GM19238 (cell line): Measurements from ENCODE around the gene IP6K1.
"Not testable (repeated sequence)": the region's sequence is repeated elsewhere in the genome, so short reads cannot be mapped to it uniquely, and the experiment has no call there.

Experiments used
- DNase-seq: peaks from one replicate; pipeline ENCODE4 v3.0.0; 2011; ENCODE audit warnings: low spot score; ENCODE audit not compliant: insufficient read length

IP6K1 gene

GRCh38 chr3:49794431-49794830 is 8.1 kb upstream of the IP6K1 start:
- no peak for DNase-seq

DNA sequence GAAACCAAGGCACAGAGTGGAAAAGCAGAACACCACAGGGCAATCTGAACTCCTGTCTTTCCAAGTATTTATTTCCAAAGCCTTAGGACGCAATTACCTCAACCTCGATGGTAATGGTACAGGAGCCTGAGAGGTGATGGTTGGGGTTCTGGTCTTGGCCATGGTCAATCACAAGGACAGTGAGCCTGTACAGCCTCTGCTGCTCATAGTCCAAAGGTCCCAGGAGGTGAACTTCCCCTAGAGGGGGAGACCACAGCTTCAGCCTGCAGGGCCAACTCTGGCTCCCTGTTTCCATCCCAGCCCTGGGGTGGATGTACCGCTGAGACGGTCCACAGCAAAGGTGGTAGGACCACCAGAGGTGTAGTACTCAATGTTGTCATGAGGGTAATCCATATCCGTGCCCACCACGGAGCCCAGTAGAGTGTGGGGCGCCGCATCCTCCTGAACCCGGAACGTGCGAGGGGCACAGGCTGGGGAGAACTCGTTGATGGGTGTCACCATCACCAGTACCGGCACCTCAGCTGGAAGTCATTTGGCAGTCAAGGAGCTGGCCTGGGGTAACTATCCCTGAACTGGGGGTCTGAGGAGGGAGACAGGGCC is 7.2 kb upstream of the IP6K1 start:
- DNase-seq, result no peak

DNA sequence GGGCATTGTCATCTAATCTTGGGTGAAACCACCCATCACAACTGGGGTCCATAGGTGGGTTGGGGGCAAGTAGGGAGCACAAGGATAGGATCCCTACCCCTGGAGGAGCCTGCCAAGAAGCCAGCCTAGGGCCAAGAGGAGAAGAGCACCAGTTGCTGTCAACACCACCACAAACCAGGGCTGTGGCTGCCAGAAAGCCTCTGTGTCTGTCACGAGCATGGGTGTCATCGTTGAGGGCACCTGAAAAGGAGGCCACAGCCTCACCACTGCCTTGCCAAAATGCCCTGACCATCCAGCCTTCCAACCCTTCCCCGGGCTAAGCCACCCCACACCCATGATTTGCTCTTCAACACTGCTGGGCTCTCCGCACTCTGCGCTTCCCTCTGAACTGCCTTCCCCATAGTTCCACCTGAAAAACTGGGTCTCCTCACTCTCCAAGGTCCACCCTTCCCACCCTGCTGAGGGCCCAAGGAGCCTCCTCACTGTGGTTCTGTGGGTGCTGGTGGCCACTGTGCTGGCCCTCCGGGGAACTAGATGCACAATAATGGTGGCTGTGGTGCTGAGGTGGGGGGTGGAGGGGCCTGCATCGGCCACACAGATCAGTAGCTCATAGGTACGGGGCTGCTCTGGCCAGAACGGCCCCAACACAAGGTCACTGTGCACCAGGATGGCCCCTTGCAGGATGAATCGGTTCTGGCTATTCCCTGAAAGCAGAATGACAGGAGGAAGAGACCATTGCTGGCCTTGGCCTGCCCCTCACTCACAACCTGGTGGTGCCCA is 6.2 kb upstream of the IP6K1 start:
- no peak for DNase-seq

DNA sequence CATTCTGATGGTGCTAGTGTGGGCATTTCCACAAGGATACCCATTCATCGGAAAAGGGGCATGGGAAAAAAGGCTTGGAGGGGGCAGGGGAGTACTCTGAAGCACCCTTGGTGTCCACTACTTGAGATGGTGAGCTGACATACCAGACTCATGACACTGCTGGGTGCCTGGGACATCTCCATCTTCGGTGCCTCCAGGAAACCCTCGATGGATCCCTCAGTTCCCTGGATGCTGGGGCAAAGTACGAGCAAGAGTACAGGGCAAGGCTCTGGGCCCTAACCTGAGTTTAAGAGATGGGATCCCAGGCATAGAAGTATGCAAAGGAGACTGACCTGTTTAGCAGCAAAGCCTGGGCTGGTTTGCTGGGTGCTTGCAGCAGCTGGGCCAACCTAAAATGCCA is 5.2 kb upstream of the IP6K1 start:
- DNase-seq, result no peak

- DNase-seq, result no peak
Observed at GRCh38 chr3:49790626-49791411, 4.5 kb upstream of the IP6K1 start.

DNA sequence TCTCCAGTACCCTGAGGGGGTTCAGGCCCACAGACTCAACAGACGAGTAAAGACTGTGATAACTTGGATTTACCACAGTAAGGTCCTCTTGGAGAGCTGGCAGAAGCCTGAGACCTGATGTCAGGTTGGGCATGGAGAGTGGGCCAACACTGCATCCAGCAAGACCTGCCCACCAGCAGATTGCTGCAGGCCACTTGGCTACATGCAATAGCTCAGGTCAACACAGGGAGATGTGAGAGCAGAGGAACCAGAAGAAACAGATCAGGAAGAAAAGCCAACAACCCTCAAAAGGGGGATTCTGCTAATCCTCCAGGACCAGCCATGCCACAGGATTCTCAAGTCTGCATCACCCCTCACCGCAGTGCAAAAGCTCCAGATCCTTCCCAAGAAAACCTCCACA is 1.7 kb upstream of the IP6K1 start:
- no peak for DNase-seq

GRCh38 chr3:49787536-49787935 is 1.2 kb upstream of the IP6K1 start:
- DNase-seq, result no peak

DNA sequence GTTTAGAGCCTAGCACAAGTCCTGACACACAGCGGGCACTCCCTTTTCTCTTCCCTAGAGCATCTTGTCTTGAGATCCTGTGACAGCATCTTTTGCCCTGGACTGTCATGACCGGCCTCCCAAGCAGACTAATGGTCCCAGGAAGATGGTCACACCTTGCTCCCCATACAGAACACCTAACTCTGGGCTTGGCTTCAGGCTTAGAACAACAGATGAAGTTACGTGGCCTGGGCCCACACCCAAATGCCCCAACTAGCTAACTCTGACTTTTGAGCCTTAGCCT is 781 bp upstream of the IP6K1 start:
- no peak for DNase-seq

GRCh38 chr3:49785565-49786356 is 581 bp downstream of the IP6K1 start:
- DNase-seq, result no peak

GRCh38 chr3:49782277-49782676 is 4.1 kb downstream of the IP6K1 start:
- DNase-seq, result not testable (repeated sequence)

DNA sequence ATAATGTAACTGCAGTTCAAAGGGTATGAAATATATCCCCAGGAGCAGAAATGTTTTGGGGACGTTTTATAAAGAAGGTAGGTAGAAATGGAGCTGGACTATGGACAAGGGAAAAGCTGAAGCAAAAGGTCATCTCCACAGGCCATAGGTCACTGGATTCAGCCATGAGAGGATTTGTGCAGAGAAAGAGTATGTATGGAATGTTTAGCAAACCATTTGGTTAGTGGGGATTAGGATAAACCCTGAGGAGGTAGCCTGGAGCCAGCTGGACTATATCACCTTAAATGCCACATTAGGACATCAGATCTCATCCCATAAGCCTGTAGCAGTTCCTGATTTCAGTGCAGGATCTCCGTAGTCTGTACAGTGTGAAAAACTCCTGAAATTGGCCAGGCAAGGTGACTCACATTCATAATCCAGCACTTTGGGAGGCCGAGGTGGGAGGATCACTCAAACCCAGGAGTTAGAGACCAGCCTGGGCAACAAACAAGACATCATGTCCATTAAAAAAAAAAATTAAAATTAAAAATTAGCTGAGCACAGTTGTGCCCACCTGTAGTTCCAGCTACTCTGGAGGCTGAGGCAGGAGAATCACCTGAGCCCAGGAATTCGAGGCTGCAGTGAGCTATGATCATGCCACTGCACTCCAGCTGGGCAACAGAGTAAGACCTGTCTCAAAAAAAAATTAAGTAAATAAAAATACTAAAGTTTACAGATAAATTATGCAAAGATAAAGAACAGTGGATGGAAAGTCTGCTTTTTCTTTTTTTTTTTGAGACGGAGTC is 4.7 kb downstream of the IP6K1 start:
- DNase-seq, result no peak

- not testable (repeated sequence) for DNase-seq
Observed at GRCh38 chr3:49780975-49781365, 5.4 kb downstream of the IP6K1 start.

- no peak for DNase-seq
Observed at GRCh38 chr3:49780080-49780974, 6.0 kb downstream of the IP6K1 start.

DNA sequence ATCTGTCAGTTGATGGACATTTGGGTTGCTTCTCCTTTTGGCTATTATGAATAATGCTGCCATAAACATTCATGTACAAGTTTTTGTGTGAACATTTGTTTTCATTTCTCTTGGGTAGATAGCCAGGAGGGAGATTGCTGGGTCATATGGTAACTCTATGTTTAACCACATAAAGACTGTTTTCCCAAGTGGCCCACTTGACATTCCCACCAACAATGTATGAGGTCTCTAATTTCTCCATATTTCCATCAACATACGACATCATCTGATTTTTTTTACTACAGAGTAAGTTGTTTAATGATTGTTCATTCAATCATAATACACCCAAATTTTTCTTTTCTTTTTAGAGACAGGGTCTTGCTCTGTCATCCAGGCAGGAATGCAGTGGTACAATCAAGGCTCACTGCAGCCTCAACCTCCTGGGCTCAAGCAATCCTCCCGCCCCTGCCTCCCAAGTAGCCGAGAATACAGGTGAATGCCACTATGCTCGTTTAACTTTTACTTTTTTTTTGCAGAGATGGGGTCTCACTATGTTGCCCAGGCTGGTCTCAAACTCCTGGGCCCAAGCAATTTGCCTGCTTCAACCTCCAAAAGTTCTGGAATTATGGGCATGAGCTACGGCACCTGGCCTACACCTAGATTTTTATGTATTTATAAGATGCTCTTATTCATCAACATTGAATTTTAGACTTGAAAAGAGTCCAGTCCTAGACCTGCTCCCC is 6.8 kb downstream of the IP6K1 start:
- DNase-seq, result no peak

- DNase-seq, result not testable (repeated sequence)
Observed at GRCh38 chr3:49776101-49776500, 10.2 kb downstream of the IP6K1 start.

GRCh38 chr3:49775538-49775937 is 10.8 kb downstream of the IP6K1 start:
- no peak for DNase-seq

- DNase-seq, result no peak
Observed at GRCh38 chr3:49772703-49773102, 13.6 kb downstream of the IP6K1 start.

GRCh38 chr3:49771340-49771938 is 14.9 kb downstream of the IP6K1 start:
- DNase-seq, result no peak

GRCh38 chr3:49769926-49770325 is 16.4 kb downstream of the IP6K1 start:
- DNase-seq, result no peak
